HG03378 (cell line): ENCODE data around the gene ACAN.

ENCODE experiments used
- ATAC-seq: cut with Tn5 transposase; IDR thresholded peaks from one replicate; pipeline ENCODE4 v1.9.1; 2021; ENCODE audit warnings: mild to moderate bottlenecking, moderate library complexity; ENCODE audit not compliant: unreplicated experiment

ACAN gene

DNA sequence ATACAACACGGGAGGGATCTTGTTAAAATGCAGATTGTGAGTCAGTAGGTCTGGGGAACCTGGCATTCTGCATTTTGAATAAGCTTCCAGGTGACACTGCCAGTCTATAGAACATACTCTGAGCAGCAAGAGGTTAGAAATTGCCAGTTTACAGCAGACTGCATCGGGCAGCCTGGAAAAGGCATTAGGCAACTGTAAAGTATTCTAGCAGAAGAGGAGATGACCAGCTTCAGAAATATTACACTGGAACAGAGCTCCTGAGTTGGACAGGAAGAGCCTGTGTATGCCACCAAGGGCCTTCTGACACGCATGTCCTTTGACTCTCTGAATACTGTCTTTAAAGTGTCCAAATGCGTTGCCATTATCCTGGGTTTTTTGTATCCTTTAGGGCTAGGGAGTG, 2.5 kb upstream of the ACAN start:
- ATAC-seq = no peak

DNA sequence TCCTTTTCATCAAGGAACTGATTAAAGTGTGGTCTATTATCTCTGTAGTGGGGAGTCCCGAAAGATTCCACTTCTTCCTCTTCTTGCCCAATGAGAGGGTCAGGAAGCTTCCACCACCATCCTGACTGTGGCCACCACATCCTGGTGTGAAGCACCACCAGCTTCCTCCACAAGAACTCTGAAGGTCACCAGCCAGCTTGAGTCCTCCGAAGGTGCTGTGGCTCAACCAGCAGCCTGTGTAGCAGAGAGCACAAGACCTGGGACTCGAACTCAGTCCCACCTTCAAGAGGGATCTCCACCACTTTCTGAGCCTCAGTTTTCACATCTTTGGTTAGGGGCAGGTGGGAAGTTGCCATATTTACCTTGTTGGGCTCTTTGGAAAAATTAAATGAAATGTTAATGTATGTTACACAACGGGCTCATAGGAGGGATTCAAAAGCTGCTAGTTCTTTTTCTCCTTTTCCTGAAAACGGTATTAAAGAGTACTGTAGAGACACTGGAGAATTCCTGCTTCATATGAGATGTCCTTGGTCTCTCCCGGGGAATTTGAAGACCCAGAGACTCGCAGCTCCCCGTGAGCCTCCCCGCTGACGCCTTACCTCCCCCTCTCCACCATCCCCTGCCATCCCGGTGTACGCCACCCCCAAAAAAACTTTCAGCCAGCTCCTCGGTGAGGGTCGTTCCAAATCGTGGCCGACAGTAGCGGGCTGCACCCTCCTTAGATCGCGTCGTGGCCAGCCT, 816 bp upstream of the ACAN start:
- ATAC-seq = no peak

DNA sequence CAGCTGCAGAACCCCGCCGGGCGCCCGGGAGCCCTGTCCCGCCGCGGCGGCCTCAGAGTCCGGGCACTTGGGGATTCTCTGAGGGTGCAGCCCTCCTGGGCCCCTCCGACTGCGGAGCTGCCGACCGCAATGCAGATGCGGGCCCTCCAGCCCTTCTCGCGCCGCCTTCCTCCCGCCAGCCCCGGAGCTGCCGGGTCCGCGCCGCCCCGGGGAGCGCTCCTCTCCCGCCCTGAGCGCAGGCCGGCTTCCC, 320 bp upstream of the ACAN start:
- ATAC-seq = no peak

DNA sequence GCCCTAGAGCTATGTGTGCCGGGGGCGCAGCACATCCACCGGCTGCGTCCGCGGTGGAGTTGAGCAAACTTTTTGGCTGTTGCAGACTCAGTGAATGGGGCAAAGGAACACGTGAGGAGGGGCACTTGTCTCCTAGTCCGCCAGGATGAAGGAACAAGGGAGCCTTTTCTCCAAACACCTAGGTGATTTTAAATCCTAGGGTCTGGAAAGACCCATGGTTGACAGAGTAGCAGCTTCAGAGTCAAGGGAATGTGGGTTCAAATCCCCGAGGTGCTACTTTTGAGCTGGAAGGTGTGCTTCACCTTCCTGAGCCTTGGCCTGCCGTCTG, 648 bp downstream of the ACAN start:
- ATAC-seq = no peak

DNA sequence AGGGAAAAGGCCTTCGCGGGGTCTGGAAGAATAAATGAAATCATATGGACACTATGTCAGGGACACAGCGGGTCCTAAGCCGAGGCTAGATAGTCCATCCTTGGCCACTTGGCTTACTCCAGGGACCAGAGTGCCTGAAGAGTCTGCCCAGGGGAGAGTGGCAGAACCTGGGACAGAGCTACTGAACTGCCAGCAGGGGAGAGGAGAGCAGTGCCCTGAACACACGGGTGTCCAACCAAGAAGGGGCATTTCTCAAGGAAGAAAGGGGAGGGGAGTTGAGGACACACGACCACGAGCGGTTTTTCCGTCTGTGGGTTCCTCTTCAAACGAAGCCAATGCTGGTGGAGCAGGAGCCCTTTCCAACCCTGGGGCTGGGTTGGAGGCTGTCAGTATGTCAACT, 1.0 kb downstream of the ACAN start:
- ATAC-seq = no peak

DNA sequence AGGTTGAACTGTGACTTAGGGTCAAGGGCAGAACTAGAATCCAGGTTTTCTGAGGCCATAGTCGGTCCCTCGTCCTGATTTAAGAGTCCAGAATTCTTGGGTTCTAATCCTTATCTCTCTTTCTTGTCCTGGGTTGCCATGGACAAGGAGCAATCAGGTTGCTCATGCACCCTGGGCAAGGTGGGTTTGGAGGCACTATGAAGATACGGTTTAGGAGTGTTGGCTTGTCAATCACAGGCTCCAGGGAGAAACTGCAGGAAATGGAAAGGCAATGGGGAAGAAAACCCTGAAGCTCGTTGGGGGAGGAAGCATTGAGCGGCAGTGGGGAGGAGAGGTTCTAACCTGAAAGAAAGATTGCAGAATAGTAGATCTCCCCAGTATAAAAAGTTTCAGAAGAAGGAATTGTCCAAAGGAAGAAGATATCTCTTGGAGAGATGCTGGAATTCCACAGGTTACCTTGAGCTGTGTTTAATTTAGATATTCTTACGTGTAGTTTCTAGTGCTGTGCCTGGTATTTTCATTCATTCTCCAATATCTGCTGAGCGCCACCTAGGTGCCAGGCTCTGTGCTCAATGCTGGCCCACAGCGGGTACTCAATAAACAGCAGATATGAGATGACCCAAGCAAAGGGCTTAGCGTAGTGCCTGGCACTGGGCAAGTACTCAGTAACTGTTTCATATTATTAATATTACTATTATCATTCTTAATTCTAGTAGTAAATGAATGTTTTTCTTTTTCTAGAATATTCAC, 2.0 kb downstream of the ACAN start:
- ATAC-seq = no peak

DNA sequence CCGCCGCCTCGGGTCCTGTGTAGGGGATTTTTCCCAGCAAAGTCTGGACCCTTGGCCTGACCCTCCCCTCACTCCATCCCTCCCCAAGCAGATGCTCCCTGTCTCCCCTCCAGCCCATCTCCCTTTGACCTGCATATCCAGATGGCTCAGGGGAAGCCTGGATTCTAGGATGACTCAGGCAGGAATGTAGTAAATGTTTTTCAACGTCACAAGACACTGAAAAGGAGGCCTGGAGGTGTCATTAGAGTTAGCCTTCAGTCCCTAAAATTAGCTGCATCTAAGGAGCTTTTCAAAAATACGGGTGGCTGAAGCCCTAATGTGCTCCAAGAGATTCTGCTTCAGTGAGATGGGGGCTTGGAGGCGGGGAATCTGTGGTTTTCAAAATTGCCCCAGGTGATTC, 7.2 kb downstream of the ACAN start:
- ATAC-seq = no peak

DNA sequence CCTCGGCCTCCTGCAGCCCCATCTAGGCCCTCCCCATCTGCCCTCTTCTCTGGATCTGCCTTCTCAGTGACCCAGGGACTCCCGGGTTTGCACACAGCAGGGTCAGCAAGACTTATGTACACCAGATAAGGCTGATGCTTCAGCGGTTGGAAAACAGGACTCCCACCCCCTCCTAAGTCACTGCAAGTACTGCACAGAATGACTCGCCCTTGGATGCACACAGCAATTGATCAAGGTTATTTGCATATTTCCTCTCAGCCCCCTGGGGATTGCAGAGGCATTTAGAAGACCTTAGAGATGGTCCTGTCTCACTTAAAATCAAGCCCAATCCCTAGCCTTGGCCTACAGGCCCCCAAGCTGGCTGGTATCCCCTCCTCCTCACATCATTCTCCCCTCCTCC, 8.9 kb downstream of the ACAN start:
- no peak for ATAC-seq

DNA sequence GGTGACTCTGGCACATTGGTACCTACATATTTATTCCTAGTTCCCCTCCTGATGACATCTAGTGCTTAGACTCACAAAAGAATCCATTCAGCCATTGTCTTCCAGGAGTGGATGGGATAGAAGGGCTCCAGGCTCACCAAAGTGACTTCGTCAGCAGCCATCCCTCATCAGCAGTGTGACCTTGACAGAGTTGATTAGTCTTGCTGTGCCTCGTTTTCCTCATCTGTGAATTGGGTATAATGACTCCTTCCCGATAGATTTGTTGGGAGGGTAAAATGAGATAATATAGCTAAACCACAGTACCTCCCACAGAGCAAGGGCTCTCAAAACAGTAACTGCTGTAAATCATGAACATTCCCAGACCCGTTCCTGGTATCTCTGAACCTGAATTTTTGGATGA, 10.7 kb downstream of the ACAN start:
- ATAC-seq = no peak

DNA sequence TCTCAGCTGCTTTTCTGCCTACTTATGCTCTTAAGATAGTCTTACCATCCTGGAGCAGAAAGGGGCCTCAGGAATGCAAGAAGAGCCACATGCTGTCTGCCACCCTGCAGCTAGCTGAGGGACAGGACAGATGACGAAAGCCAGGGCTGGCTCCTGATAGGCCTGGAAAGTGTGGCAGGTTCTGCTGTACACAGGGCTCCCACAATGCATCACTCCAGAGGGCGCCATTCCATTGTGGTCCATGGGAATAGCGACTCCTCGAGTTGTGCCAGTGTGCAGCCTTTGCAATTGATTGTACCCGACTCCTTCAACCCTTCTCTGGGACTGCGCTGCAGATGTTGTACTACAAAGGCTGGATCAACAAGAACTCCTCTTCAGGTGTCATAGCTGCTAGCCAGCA, 11.2 kb downstream of the ACAN start:
- no peak for ATAC-seq

DNA sequence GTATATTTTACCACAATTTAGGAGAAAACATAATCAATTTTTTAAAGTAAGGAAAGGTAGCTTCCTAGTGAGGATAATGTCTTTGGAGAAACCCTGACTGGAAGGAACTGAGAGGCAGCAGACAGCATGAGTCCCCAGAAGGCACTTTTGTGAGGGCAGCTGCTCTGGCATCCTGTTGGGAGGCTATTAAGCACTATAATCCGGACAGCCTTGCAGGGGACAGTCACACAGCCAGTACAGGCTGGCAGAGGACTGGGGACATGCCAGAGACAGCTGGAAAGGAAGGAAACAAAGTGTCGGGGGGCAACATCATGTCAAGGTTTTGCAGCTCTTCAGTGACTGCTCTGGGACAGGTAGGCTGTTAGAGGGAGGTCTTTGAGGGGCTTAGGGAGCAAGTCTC, 15.7 kb downstream of the ACAN start:
- ATAC-seq = no peak

DNA sequence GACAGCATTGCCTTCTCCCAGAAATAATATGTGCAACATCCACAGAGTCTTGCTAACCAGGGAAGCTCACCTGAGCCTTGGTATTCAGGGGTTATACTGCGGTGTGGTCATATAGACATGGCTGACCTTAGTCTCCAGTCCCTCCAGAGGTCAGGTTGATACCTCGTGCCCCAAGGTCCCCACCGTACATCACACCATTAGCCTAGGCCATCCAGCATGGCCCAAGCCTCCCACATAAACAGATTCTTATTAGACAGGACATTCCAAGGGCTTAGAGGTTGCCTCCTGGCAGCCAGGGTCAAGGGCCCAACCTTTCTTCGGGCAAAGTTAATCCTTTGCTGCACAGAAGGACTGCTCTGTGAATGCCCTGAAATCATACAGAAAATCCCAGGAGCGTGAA, 18.8 kb downstream of the ACAN start:
- no peak for ATAC-seq

DNA sequence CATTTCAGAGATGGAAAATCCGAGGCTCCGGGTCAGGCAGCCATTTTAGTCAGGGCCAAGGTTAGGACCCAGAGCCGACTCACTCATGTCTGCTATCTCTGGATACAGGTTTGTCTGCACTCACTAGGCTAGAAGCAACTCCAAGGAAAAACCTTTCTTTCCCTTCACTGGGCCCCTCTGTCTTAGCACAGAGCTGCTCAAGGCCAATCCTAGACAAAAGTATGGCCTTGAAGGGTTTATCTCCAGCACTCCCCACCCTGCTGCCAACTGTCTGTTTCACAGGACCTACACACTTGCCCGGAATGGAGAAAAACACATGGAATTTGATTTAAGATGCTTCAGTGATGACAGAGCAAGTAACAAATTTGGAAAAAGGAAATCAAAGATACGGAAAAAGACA, 25.6 kb downstream of the ACAN start:
- no peak for ATAC-seq

DNA sequence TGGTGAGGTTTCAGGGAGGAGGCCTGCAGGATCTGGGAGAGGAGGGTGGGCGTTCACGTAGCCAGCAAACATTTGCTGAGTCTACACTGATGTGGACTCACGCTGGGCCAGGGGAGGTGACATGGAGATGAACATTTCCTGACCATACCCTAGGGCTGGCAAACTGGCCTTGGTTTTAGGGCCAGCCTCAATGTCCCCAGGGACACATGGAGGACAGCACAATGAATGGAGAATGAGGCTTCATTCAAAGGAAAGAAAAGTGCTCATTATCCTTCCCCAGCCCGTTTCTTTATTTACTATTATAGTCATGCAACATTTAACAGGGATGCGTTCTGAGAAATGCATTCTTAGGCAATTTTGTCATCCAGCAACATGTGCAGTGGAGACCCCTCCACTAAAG, 26.8 kb downstream of the ACAN start:
- no peak for ATAC-seq

DNA sequence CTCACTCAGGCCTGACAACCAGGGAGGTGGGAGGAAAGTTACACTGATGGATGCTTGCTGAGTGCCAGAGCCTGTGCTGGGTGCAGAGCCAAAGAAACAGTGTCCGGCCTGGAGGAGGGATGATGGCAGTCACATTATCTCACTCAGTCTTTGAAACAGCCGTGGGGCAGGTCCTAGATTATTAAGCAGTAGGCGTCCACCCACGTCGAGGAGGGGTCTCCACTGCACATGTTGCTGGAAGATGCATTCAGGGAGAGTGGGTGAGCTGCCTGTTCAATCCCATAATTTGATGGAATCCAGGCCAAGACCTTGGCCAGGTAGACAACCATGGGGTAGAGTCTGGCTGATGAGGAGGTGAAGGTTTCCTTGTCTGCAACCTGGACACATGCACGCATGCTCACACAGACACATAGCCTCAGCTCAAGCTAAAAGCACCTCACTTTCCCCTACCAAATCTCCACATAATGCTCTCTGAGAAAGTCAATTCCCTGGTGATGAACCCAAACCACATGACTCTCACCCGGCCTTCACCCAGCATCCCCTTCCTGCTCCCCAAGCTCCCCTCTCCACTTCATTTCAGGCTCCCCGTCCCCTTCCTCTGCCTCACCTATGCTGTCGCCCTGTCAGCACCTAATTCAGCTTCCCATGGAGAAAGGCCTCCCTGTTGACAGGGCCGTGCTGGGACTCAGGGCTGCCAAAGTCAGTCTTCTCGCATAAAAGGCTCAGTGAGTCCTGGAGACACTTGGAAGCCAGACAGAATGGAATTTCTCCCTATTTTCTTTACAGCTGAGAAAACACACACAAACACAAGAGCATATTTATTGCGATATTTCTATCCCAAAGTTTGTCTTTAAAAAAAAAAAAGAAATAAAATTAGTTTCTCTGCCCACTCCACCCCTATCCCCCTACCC, 29.8 kb downstream of the ACAN start:
- no peak for ATAC-seq

DNA sequence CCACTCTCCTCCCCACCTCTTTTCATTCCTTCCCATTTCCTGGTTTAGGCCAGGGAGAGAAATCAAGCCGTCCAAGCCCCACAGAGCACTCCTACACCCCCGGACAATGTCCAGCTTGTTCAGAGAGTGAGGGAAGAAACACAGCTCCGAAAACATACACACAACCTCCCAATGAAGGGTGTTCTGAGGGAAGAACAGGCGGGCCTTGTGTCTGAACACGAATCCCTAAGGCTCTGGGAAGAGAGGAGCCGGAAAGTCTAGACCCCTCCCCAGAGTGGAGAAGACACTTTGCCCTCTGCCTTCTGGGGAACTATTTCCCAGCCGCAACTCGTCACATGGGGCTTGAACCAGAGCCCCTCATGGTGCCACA, 30.5 kb downstream of the ACAN start:
- ATAC-seq = no peak

DNA sequence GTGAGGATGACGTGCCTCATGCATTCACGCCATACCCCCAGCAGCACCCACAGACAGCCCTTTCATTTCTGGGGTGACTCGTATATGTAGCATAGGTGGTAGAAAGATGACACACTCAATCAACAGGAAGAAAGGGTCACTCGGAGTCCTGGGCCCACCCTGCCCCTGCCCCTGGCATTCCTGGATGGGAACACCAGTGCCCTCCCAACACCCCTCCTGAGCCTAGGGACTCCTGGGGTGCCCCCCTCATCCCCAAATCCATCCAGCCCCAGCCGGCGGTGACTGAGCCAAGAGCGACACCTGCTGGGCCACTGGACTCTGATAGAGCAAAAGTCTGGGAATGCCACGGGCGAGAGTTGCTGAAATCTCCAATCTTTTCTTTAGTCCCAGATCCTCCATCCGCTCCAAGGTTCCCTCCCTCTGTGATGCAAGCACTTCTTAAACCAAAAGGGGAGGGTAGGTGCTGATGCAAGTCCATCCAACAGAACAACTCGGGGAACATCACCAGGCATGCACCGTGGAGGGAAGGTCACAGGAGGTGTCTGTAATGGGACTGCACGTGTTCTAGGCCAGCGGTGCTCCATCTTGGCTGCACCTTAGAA, 31.1 kb downstream of the ACAN start:
- ATAC-seq = no peak

DNA sequence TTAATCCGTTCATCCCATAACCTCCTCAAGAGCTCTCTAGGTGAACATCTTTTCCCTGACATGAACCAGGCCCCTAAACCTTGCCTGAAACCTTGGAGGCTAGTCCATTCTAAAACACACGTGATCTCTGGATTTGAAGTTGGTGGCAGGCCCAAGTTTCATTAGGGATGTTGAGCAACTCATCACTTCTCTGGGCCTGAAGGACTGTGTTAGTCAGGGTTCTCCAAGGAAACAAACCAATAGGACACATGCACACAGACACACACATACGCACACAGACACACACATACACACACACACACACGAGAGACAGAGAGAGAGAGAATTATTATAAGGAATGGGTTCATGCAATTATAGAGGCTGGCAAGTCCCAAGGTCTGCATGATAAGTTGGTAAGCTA, 31.9 kb downstream of the ACAN start:
- no peak for ATAC-seq

DNA sequence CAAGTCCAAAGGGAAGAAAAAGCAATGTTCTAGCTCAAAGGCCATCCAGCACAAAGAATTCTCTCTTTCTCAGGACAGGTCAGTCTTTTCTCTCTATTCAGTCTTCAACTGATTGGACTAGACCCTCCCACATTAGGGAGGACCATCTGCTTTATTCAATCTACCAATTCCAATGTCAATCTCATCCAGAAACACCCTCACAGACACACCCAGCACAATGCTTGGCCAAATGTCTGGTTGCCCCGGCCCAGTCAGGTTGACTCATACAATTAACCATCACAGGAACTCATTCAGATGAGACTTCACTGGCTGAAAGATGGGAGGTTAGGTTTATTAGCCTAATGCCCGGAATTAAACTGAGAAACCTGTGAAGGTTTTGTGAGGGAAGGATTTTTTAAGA, 32.4 kb downstream of the ACAN start:
- ATAC-seq = no peak

DNA sequence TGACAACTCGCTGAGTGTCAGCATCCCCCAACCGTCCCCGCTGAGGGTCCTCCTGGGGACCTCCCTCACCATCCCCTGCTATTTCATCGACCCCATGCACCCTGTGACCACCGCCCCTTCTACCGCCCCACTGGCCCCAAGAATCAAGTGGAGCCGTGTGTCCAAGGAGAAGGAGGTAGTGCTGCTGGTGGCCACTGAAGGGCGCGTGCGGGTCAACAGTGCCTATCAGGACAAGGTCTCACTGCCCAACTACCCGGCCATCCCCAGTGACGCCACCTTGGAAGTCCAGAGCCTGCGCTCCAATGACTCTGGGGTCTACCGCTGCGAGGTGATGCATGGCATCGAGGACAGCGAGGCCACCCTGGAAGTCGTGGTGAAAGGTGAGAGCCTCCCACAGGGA, 35.4 kb downstream of the ACAN start:
- ATAC-seq = no peak

DNA sequence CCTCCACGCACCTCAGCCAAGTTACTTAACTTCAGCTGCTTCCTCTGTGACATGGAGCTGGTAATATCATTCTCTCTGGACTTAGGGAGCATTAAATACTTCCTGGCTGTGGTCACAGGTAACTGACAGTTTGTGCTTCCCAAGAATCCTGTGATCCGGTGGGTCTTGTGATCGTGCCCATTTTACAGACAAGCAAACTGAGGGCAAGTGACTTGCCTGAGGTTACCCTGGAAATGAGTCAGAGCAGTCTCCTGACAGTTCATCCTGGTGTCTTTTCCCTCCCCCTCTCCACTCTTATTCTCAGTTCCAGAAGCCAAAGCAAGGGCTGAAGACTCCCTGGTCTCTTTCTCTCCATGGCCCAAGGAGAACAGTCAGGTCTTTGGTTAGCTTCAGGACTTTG, 35.9 kb downstream of the ACAN start:
- no peak for ATAC-seq

DNA sequence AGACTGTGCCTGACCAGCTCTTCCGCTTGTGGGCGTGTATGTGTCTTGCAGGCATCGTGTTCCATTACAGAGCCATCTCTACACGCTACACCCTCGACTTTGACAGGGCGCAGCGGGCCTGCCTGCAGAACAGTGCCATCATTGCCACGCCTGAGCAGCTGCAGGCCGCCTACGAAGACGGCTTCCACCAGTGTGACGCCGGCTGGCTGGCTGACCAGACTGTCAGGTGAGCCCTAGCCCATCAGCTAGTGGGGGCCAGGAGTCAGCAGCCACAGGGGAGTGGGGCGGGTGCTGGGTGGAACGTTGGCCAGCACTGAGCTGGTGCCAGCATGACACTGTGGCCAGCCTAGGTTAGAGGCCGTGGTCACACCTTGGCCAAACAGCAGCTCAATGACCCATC, 36.7 kb downstream of the ACAN start:
- no peak for ATAC-seq
